Measurements from ENCODE around the gene CTSZ.

- TF ChIP-seq POLR2A (IDR thresholded peaks at IDR 0.05) (no peak), CTCF (IDR thresholded peaks at IDR 0.05) (no peak)
Observed at GRCh38 chr20:58971429-58971828, 35.6 kb downstream of the CTSZ start.
